Stimulated activated memory B cell treated with anti-CD40 and anti-IgM and Interleukin-4, amounts not matched to agents 10 μg/mL and 1 μg/mL and 100 μg/mL, for 72 hours (primary cell): Measurements from ENCODE around the gene ANAPC16.

Experiments used
- ATAC-seq: fragments of 150-1000 bp; cut with Tn5 transposase; 2 replicates; pipeline ENCODE4 v1.10.0; 2021
- H3K27ac Mint-ChIP-seq: one replicate; pipeline ENCODE4 v1.8.0; 2022; ENCODE audit warnings: mild to moderate bottlenecking, mixed read lengths
- H3K27me3 Mint-ChIP-seq: one replicate; pipeline ENCODE4 v1.8.0; 2022; ENCODE audit warnings: mixed read lengths
- H3K36me3 Mint-ChIP-seq: one replicate; pipeline ENCODE4 v1.8.0; 2022; ENCODE audit warnings: mixed read lengths
- H3K4me1 Mint-ChIP-seq: one replicate; pipeline ENCODE4 v1.8.0; 2022; ENCODE audit warnings: mixed read lengths
- H3K4me3 Mint-ChIP-seq: one replicate; pipeline ENCODE4 v1.8.0; 2022; ENCODE audit warnings: mild to moderate bottlenecking, moderate library complexity, mixed read lengths
- H3K9me3 Mint-ChIP-seq: one replicate; pipeline ENCODE4 v1.8.0; 2022; ENCODE audit warnings: mixed read lengths

ANAPC16 gene

DNA sequence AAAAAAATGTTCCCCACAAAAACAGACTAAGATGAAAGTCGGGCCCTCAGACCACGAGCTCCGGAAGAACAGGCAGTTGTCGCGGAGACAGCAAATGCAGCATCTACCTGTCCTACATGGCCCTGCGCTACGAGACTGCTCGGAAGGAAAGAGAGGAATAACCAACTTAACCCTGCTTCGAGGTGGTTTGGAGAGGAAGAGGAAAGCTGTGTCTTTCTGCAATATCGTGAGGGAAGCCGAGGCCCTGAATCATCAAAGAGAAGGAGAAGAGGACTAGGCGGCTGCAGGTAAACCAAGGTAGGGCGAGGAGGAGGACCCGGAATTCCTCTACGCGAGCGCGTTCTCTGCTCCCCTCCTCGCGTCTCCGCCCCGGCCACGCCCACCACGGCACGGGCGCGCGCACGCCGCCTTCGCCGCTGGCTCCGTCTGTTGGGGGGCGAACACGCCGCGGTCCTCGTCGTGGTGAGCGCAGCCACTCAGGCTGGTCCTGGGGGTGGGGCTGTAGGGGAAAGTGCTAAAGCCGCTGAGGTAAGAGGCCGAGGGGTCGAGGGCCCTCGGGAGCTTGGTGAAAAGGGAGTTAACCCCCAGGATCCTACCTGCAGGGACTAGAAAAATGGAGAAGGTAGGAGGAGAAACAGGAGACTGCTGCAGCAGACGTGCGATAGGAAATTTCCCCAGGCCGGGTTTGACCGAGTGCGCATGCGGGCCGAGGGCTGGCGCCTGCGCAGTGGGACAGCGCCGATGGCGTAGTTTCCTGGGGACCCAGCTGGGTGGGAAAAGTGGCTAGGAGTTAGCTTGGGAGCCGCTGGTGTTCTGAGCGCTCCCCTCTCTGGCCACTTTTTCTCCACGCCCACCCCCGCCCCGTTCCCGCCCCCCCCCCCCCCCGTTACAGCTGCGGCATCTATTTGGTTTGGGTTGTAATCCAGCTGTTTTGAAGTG is at the start of gene ANAPC16, which contains the start of gene ASCC1:
TSS of gene ANAPC16 (plus strand) at position 402 of the 939 bp plus-strand sequence. CDS start 7,903 bp downstream, outside the sequence.
TSS of gene ASCC1 (minus strand) at position 666 of the 939 bp plus-strand sequence. CDS start 2,978 bp downstream, outside the sequence.
- Mint-ChIP-seq H3K4me3 (peak within 1 kb of the TSS; percentile 100), H3K4me1 (peaks cover 46% of the 10 kb centered on the region), H3K27me3 (no peaks in the 10 kb centered on the region), H3K36me3 (peaks cover 23% of the 10 kb centered on the region), H3K9me3 (no peaks in the 10 kb centered on the region), H3K27ac (peak within 1 kb of the TSS; percentile 96)
- ATAC-seq: peak; percentile 93

DNA sequence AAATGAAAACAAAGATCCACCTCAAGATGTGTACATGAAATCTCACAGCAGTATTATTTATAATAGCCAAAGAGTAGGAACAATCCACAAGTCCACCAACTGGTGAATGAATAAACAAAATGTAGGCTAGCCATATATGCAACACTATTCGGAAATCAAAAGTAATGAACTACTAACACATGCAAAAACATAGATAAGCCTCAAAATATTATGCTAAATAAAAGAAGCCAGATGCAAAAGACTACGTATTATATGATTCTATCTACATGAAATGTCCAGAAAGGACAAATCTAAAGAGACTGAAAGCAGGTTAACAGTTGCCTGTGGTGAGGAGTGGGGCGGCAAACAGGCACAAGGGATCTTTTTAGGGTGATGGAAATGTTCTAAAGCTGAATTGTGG is 48.7 kb upstream of the ANAPC16 start:
- no peaks in the 10 kb centered on the region for H3K9me3 Mint-ChIP-seq
- no peaks in the 10 kb centered on the region for H3K27me3 Mint-ChIP-seq
- no peak for ATAC-seq
- H3K4me3 Mint-ChIP-seq: no peak overlapping the region
- H3K4me1 Mint-ChIP-seq: peaks cover 9% of the 10 kb centered on the region
- peaks cover 46% of the 10 kb centered on the region for H3K36me3 Mint-ChIP-seq
- H3K27ac Mint-ChIP-seq: no peak overlapping the region

- no peak for ATAC-seq
- H3K9me3 Mint-ChIP-seq: no peaks in the 10 kb centered on the region
- no peak overlapping the region for H3K27ac Mint-ChIP-seq
- peaks cover 9% of the 10 kb centered on the region for H3K4me1 Mint-ChIP-seq
- no peaks in the 10 kb centered on the region for H3K27me3 Mint-ChIP-seq
- peaks cover 36% of the 10 kb centered on the region for H3K36me3 Mint-ChIP-seq
- no peak overlapping the region for H3K4me3 Mint-ChIP-seq
These were observed 45.5 kb upstream of the ANAPC16 start for GRCh38 chr10:72170263-72170662.

DNA sequence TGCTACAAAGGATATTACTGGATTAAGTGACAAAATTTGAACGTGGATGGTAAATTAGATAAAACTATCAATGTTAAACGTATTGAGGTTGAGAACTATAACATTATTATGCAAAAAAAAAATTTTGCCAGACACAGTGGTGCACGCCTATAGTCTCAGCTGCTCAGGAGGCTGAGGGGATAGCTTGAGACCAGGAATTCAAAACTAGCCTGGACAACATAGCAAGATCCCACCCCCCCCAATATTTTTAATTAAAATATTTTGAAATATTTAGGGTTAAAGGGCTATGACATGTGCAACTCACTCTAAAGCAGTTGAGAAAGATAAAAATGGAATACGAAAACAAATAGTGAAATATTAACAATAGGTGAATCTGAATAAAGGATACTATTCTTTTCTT is 45.1 kb upstream of the ANAPC16 start:
- peaks cover 9% of the 10 kb centered on the region for H3K4me1 Mint-ChIP-seq
- H3K9me3 Mint-ChIP-seq: no peaks in the 10 kb centered on the region
- H3K4me3 Mint-ChIP-seq: no peak overlapping the region
- H3K27ac Mint-ChIP-seq: peak overlapping the region; percentile 30
- H3K36me3 Mint-ChIP-seq: peaks cover 32% of the 10 kb centered on the region
- H3K27me3 Mint-ChIP-seq: no peaks in the 10 kb centered on the region
- ATAC-seq: no peak

GRCh38 chr10:72171175-72171630 is 44.6 kb upstream of the ANAPC16 start:
- H3K36me3 Mint-ChIP-seq: peaks cover 30% of the 10 kb centered on the region
- peak overlapping the region; percentile 30 for H3K27ac Mint-ChIP-seq
- no peak for ATAC-seq
- no peaks in the 10 kb centered on the region for H3K9me3 Mint-ChIP-seq
- H3K27me3 Mint-ChIP-seq: no peaks in the 10 kb centered on the region
- H3K4me1 Mint-ChIP-seq: peaks cover 9% of the 10 kb centered on the region
- no peak overlapping the region for H3K4me3 Mint-ChIP-seq

DNA sequence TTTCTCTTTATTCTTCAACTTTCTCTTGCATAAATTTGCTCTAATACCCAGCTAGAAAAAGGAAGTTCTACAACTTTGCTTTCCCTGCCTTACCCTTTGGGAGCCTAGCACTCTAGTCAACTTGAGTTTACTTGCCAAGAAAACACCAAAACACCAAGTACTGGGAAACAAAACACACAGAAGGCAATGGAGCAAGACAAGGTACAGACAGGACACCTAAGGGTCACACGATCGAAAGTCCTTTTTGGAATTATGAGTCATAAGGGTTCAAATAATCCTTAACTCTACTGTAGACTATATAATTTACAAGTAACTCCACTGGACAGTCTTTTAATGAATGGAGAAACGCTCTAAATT is 42.6 kb upstream of the ANAPC16 start:
- H3K4me3 Mint-ChIP-seq: no peak overlapping the region
- H3K36me3 Mint-ChIP-seq: peaks cover 39% of the 10 kb centered on the region
- peaks cover 9% of the 10 kb centered on the region for H3K4me1 Mint-ChIP-seq
- H3K27ac Mint-ChIP-seq: no peak overlapping the region
- no peaks in the 10 kb centered on the region for H3K27me3 Mint-ChIP-seq
- H3K9me3 Mint-ChIP-seq: no peaks in the 10 kb centered on the region
- no peak for ATAC-seq

- H3K27me3 Mint-ChIP-seq: no peaks in the 10 kb centered on the region
- H3K27ac Mint-ChIP-seq: no peak overlapping the region
- no peak overlapping the region for H3K4me3 Mint-ChIP-seq
- ATAC-seq: peak; percentile 85
- peaks cover 39% of the 10 kb centered on the region for H3K36me3 Mint-ChIP-seq
- peaks cover 9% of the 10 kb centered on the region for H3K4me1 Mint-ChIP-seq
- H3K9me3 Mint-ChIP-seq: no peaks in the 10 kb centered on the region
These were observed 42.1 kb upstream of the ANAPC16 start for GRCh38 chr10:72173619-72174296.

- Mint-ChIP-seq H3K4me3 (no peak overlapping the region), H3K36me3 (peaks cover 37% of the 10 kb centered on the region), H3K9me3 (no peaks in the 10 kb centered on the region), H3K27me3 (no peaks in the 10 kb centered on the region), H3K27ac (no peak overlapping the region), H3K4me1 (peaks cover 5% of the 10 kb centered on the region)
- ATAC-seq: no peak
These were observed 41.5 kb upstream of the ANAPC16 start for GRCh38 chr10:72174297-72174662.

- Mint-ChIP-seq H3K4me3 (no peak overlapping the region), H3K27me3 (no peaks in the 10 kb centered on the region), H3K4me1 (peaks cover 4% of the 10 kb centered on the region), H3K9me3 (no peaks in the 10 kb centered on the region), H3K36me3 (peaks cover 32% of the 10 kb centered on the region), H3K27ac (no peak overlapping the region)
- no peak for ATAC-seq
These were observed 40.7 kb upstream of the ANAPC16 start for GRCh38 chr10:72175149-72175548.

DNA sequence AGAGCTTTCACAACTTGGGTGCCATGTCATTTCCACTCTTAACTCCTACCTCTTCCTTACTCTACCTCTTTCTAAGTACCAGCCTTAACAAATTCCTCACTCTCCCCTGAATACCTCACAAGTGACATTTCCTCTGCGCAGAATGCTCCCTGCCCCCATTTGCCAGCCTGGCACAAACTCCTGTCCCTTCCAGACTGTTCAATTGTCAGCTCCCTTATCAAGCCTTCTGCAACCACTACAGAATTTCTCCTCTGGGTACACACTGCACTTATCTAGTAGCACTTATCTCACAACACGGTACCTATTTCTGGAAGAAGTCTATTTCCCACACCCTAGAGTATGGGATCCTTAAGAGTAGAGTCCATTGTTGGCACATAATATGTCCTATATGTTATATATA is 39.1 kb upstream of the ANAPC16 start:
- Mint-ChIP-seq H3K36me3 (peaks cover 21% of the 10 kb centered on the region), H3K27ac (no peak overlapping the region), H3K4me1 (no peaks in the 10 kb centered on the region), H3K4me3 (no peak overlapping the region), H3K9me3 (no peaks in the 10 kb centered on the region), H3K27me3 (no peaks in the 10 kb centered on the region)
- no peak for ATAC-seq

DNA sequence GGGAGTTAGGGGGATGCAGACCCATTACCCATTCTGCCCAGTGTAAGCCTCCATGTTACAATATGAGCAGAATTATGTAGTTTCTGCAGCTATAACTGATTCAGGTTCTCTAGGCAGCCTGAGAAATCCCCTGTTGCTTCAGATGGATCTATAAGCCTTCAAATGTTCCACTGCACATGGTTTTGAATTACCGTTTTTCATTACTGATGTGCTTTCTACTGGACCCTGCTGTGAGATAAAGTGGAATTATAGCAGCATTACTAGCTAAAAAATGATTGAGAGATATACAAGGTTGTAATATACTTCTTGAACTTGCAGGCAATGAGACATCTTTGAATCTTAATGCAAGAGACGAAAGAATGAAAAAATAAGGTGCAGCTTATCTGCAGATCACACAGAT is 38.4 kb upstream of the ANAPC16 start:
- H3K4me3 Mint-ChIP-seq: no peak overlapping the region

DNA sequence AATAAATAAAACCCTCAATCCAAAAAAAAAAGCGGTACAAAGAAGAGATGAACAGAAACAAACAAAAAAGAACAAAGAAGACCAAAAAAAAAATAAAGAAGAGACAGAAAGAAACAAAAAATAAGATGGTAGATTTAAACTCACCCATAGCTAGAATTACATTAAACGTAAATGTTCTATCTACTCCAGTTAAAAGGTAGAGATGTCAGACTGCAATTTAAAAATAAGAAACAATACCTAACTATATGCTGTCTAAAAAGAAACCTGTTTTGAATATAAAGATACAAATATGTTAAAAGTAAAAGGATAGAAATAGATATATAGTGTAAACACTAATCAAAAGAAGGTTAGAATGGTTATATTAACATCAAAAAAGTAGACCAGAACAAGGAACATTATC is 31.7 kb upstream of the ANAPC16 start:
- Mint-ChIP-seq H3K27me3 (no peaks in the 10 kb centered on the region), H3K9me3 (peaks cover 7% of the 10 kb centered on the region), H3K4me1 (peaks cover 8% of the 10 kb centered on the region), H3K36me3 (peaks cover 54% of the 10 kb centered on the region), H3K4me3 (no peak overlapping the region), H3K27ac (no peak overlapping the region)
- no peak for ATAC-seq

More for the DNA sequence above, 38.4 kb upstream of the ANAPC16 start:
- Mint-ChIP-seq H3K36me3 (peaks cover 26% of the 10 kb centered on the region), H3K27me3 (no peaks in the 10 kb centered on the region), H3K4me1 (no peaks in the 10 kb centered on the region), H3K9me3 (no peaks in the 10 kb centered on the region), H3K27ac (no peak overlapping the region)
- no peak for ATAC-seq

GRCh38 chr10:72186258-72186981 is 29.4 kb upstream of the ANAPC16 start:
- Mint-ChIP-seq H3K27ac (peak overlapping the region; percentile 24), H3K4me1 (peaks cover 8% of the 10 kb centered on the region), H3K27me3 (no peaks in the 10 kb centered on the region), H3K36me3 (peaks cover 58% of the 10 kb centered on the region), H3K4me3 (no peak overlapping the region), H3K9me3 (peaks cover 7% of the 10 kb centered on the region)
- ATAC-seq: no peak

DNA sequence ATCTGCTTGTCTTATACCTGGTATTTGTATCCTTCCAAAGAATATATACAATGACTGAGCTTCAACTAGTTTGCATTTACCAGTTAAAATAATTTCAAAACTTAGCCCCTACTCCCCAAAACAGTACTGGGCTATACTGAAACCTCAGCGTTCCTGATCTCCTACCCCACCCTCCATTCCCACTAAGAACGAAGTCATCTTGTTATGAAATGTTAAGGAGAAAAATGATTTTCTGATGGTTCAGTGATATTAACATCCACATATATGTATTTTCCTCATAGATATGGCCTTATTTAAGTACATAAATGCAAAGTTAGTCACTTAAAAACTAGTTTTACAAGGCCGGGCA is 28.9 kb upstream of the ANAPC16 start:
- H3K27ac Mint-ChIP-seq: peak overlapping the region; percentile 24
- ATAC-seq: no peak
- no peaks in the 10 kb centered on the region for H3K27me3 Mint-ChIP-seq
- H3K4me3 Mint-ChIP-seq: no peak overlapping the region
- peaks cover 57% of the 10 kb centered on the region for H3K36me3 Mint-ChIP-seq
- peaks cover 8% of the 10 kb centered on the region for H3K4me1 Mint-ChIP-seq
- peaks cover 7% of the 10 kb centered on the region for H3K9me3 Mint-ChIP-seq

DNA sequence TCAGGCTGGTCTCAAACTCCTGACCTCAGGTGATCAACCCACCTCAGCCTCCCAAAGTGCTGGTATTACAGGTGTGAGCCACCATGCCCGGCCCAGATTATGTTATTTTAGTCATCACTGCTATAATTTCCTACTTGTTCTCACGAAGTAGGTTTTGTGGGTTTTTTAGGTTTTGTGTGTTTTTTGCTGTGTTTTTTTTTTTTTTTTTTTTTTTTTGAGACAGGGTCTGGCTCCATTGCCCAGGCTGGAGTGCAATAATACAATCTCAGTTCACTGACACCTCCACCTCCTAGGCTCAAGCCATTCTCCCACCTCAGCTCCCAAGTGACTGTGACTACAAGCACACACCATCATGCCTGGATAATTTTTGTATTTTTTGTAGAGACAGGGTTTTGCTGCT is 20.9 kb upstream of the ANAPC16 start:
- Mint-ChIP-seq H3K9me3 (no peaks in the 10 kb centered on the region), H3K36me3 (peaks cover 37% of the 10 kb centered on the region), H3K4me1 (no peaks in the 10 kb centered on the region), H3K4me3 (no peak overlapping the region), H3K27me3 (no peaks in the 10 kb centered on the region), H3K27ac (no peak overlapping the region)
- ATAC-seq: no peak
